Mesenchymal stem cell (in vitro differentiated cells and primary cell): ENCODE results near the gene CFDP1.

Source experiments
- DNase-seq: peaks from one replicate; pipeline ENCODE4 v3.0.0-alpha.2; 2013
- H2AFZ ChIP-seq: one replicate; pipeline ENCODE4 v1.6.1; 2013; ENCODE audit warnings: low read depth, mild to moderate bottlenecking, control low read depth, inconsistent platforms, low read length, moderate library complexity
- H2AK5ac ChIP-seq: 2 replicates; pipeline ENCODE4 v1.6.1; 2013; ENCODE audit warnings: low read length, moderate library complexity, mild to moderate bottlenecking, inconsistent platforms; ENCODE audit not compliant: severe bottlenecking
- H2BK120ac ChIP-seq: one replicate; pipeline ENCODE4 v1.6.1; 2013; ENCODE audit warnings: low read depth, mild to moderate bottlenecking, inconsistent platforms, low read length, moderate library complexity
- H2BK12ac ChIP-seq, 2 experiments: one replicate each; pipeline ENCODE4 v1.6.1; 2013; ENCODE audit warnings: inconsistent platforms in 2 of 2, low read length in 2 of 2, mild to moderate bottlenecking in 2 of 2, moderate library complexity in 2 of 2, control low read depth in 1 of 2
- H2BK15ac ChIP-seq: one replicate; pipeline ENCODE4 v1.6.1; 2013; ENCODE audit warnings: mild to moderate bottlenecking, low read depth, inconsistent platforms; ENCODE audit not compliant: poor library complexity, severe bottlenecking
- H2BK5ac ChIP-seq: 2 replicates; pipeline ENCODE4 v1.6.1; 2013; ENCODE audit warnings: low read depth, mild to moderate bottlenecking, low read length, control low read depth, inconsistent platforms; ENCODE audit not compliant: poor library complexity, severe bottlenecking
- H3K14ac ChIP-seq, 2 experiments: one replicate each; pipeline ENCODE4 v1.6.1; 2013; ENCODE audit warnings: inconsistent platforms in 2 of 2, low read length in 2 of 2, control low read depth in 1 of 2, mild to moderate bottlenecking in 1 of 2, moderate library complexity in 1 of 2
- H3K18ac ChIP-seq, 2 experiments: one replicate each; pipeline ENCODE4 v1.6.1; 2013; ENCODE audit warnings: inconsistent platforms in 2 of 2, low read length in 2 of 2, control low read depth in 1 of 2, low read depth in 1 of 2, mild to moderate bottlenecking in 1 of 2
- H3K23ac ChIP-seq, 2 experiments: one replicate each; pipeline ENCODE4 v1.6.1; 2013; ENCODE audit warnings: inconsistent platforms in 2 of 2, low read length in 2 of 2, mild to moderate bottlenecking in 2 of 2, moderate library complexity in 2 of 2, control low read depth in 1 of 2
- H3K27ac ChIP-seq: 2 replicates; pipeline ENCODE4 v1.5.1; 2013; ENCODE audit warnings: mild to moderate bottlenecking, moderate library complexity, low read length, control low read depth, inconsistent platforms; ENCODE audit not compliant: poor library complexity, severe bottlenecking
- H3K27me3 ChIP-seq, 2 experiments: 2 replicates each; pipeline versions ENCODE4 v1.6.1 to v1.7.0; 2013; ENCODE audit warnings: low read length in 2 of 2, mild to moderate bottlenecking in 2 of 2, moderate library complexity in 2 of 2, control low read depth in 1 of 2, inconsistent platforms in 1 of 2; ENCODE audit not compliant: control insufficient read depth in 1 of 2, insufficient read depth in 1 of 2
- H3K36me3 ChIP-seq, 2 experiments: 2 replicates each; pipeline versions ENCODE4 v1.6.1 to v1.7.0; 2013; ENCODE audit warnings: low read length in 2 of 2, control low read depth in 1 of 2, inconsistent platforms in 1 of 2, low read depth in 1 of 2, mild to moderate bottlenecking in 1 of 2; ENCODE audit not compliant: insufficient read depth in 2 of 2, control insufficient read depth in 1 of 2
- H3K4ac ChIP-seq, 2 experiments: one replicate each; pipeline ENCODE4 v1.6.1; 2013; ENCODE audit warnings: inconsistent platforms in 2 of 2, low read length in 2 of 2, mild to moderate bottlenecking in 2 of 2, moderate library complexity in 2 of 2, control low read depth in 1 of 2, low read depth in 1 of 2
- H3K4me1 ChIP-seq: 2 replicates; pipeline ENCODE4 v1.6.1; 2013; ENCODE audit warnings: low read depth, low read length, control low read depth; ENCODE audit not compliant: control insufficient read depth, insufficient read depth
- H3K4me2 ChIP-seq: 2 replicates; pipeline ENCODE4 v1.6.1; 2013; ENCODE audit warnings: low read length, mild to moderate bottlenecking, inconsistent platforms; ENCODE audit not compliant: poor library complexity, severe bottlenecking
- H3K4me3 ChIP-seq, 2 experiments: 2 replicates each; pipeline versions ENCODE4 v1.5.1 to v1.7.0; 2013; ENCODE audit warnings: low read length in 2 of 2, mild to moderate bottlenecking in 2 of 2, control low read depth in 1 of 2, low read depth in 1 of 2; ENCODE audit not compliant: insufficient read depth in 1 of 2
- H3K79me1 ChIP-seq: replicated peaks from 2 replicates; pipeline ENCODE4 v1.6.1; 2013; ENCODE audit warnings: mild to moderate bottlenecking, control low read depth, low read length, inconsistent platforms; ENCODE audit not compliant: poor library complexity, severe bottlenecking
- H3K9ac ChIP-seq: 2 replicates; pipeline ENCODE4 v1.7.0; 2013; ENCODE audit warnings: mild to moderate bottlenecking, low read length, moderate library complexity
- H3K9me3 ChIP-seq: 2 replicates; pipeline ENCODE4 v1.7.0; 2013; ENCODE audit warnings: mild to moderate bottlenecking, low read length; ENCODE audit not compliant: control insufficient read depth
- H4K8ac ChIP-seq: one replicate; pipeline ENCODE4 v1.6.1; 2013; ENCODE audit warnings: inconsistent platforms, mild to moderate bottlenecking, low read length, moderate library complexity
- H4K91ac ChIP-seq: one replicate; pipeline ENCODE4 v1.6.1; 2013; ENCODE audit warnings: mild to moderate bottlenecking, low read length, inconsistent platforms
- WGBS: methylation state at CpG from one replicate; pipeline ENCODE4 v1.1.7; 2013; ENCODE audit warnings: mixed read lengths; 5-methylcytosine and 5-hydroxymethylcytosine counted together

Gene CFDP1

GRCh38 chr16:75254359-75254837 lies 178.9 kb downstream of the CFDP1 start:
- H3K27ac ChIP-seq: peak overlapping the region; percentile 98
- H2BK120ac ChIP-seq: peak overlapping the region; percentile 69
- no peak overlapping the region for H3K14ac ChIP-seq
- no peak overlapping the region for H3K9ac ChIP-seq
- H3K36me3 ChIP-seq: peaks cover 0 to 29% of the 10 kb centered on the region in 2 experiments
- H2AFZ ChIP-seq: no peak overlapping the region
- H3K23ac ChIP-seq: no peak overlapping the region
- no peak overlapping the region for H2BK15ac ChIP-seq
- peak overlapping the region; percentile 45 to 95 for H2BK12ac ChIP-seq
- peak overlapping the region; percentile 93 for H2AK5ac ChIP-seq
- H2BK5ac ChIP-seq: no peak overlapping the region
- H3K4me3 ChIP-seq: no peak overlapping the region
- H3K79me1 ChIP-seq: no peaks in the 10 kb centered on the region
- no peaks in the 10 kb centered on the region for H3K27me3 ChIP-seq
- H3K4me2 ChIP-seq: peak overlapping the region; percentile 19
- H3K4ac ChIP-seq: peak overlapping the region in 1 of 2 experiments; percentile 62
- peak; percentile 99 for DNase-seq
- no peaks in the 10 kb centered on the region for H3K9me3 ChIP-seq
- H3K4me1 ChIP-seq: peaks cover 76% of the 10 kb centered on the region
- peak overlapping the region; percentile 83 to 87 for H3K18ac ChIP-seq
- WGBS: 4% methylated on average over 3 of the region's 5 CpGs
- H4K8ac ChIP-seq: peak overlapping the region; percentile 74
- H4K91ac ChIP-seq: peak overlapping the region; percentile 96

GRCh38 chr16:75252946-75253911 lies 180.1 kb downstream of the CFDP1 start:
- Histone ChIP-seq H3K4me1 (peaks cover 79% of the 10 kb centered on the region), H2BK12ac (peak overlapping the region; percentile 98 to 100), H3K27ac (peak overlapping the region; percentile 98), H3K79me1 (no peaks in the 10 kb centered on the region), H3K27me3 (no peaks in the 10 kb centered on the region), H3K9me3 (no peaks in the 10 kb centered on the region), H2BK120ac (peak overlapping the region; percentile 98), H3K4ac (peak overlapping the region; percentile 96 to 100), H3K4me3 (peak overlapping the region; percentile 34 to 56), H3K23ac (peak overlapping the region; percentile 25 to 92), H4K8ac (peak overlapping the region; percentile 100), H3K14ac (peak overlapping the region; percentile 9 to 75), H3K18ac (peak overlapping the region; percentile 99), H3K9ac (peak overlapping the region; percentile 75), H2AK5ac (peak overlapping the region; percentile 100), H2BK15ac (peak overlapping the region; percentile 95), H4K91ac (peak overlapping the region; percentile 100), H3K4me2 (peak overlapping the region; percentile 66), H2BK5ac (peak overlapping the region; percentile 92), H2AFZ (no peak overlapping the region), H3K36me3 (peaks cover 0 to 40% of the 10 kb centered on the region in 2 experiments)
- DNase-seq: peak; percentile 87
- 6% methylated on average over 13 of the region's 15 CpGs for WGBS

GRCh38 chr16:75252049-75252864 lies 181.0 kb downstream of the CFDP1 start:
- Histone ChIP-seq H3K4me1 (peaks cover 79% of the 10 kb centered on the region), H3K23ac (peak overlapping the region; percentile 23 to 91), H2AFZ (no peak overlapping the region), H3K18ac (peak overlapping the region; percentile 99), H3K4me3 (peak overlapping the region in 1 of 2 experiments; percentile 56), H3K4ac (peak overlapping the region; percentile 96 to 100), H4K8ac (peak overlapping the region; percentile 100), H2BK15ac (peak overlapping the region; percentile 99), H3K4me2 (peak overlapping the region; percentile 65), H3K27me3 (no peaks in the 10 kb centered on the region), H3K36me3 (peaks cover 0 to 41% of the 10 kb centered on the region in 2 experiments), H2BK5ac (peak overlapping the region; percentile 92), H3K9me3 (no peaks in the 10 kb centered on the region), H2BK12ac (peak overlapping the region; percentile 96 to 98), H4K91ac (peak overlapping the region; percentile 100), H2BK120ac (peak overlapping the region; percentile 98), H3K79me1 (no peaks in the 10 kb centered on the region), H2AK5ac (peak overlapping the region; percentile 100), H3K27ac (peak overlapping the region; percentile 98), H3K14ac (peak overlapping the region; percentile 28 to 84), H3K9ac (peak overlapping the region; percentile 75)
- no peak for DNase-seq
- 44% methylated on average over 24 of the region's 24 CpGs for WGBS
